RPMI8226 (cell line): ENCODE results near the gene CACNA1B.

Experiments
- DNase-seq: peaks from one replicate; pipeline ENCODE4 v3.0.0-alpha.2; 2015

CACNA1B gene

GRCh38 chr9:137969685-137970084, 92.1 kb downstream of the CACNA1B start:
- no peak for DNase-seq

- no peak for DNase-seq
Measured at GRCh38 chr9:137970098-137970497, 92.5 kb downstream of the CACNA1B start.

- no peak for DNase-seq
Measured at GRCh38 chr9:137970686-137971476, 93.3 kb downstream of the CACNA1B start.

- no peak for DNase-seq
Measured at GRCh38 chr9:137971477-137972138, 94.0 kb downstream of the CACNA1B start.

- no peak for DNase-seq
Measured at GRCh38 chr9:137972355-137972987, 94.9 kb downstream of the CACNA1B start.

GRCh38 chr9:137972988-137973470, 95.4 kb downstream of the CACNA1B start:
- no peak for DNase-seq

- no peak for DNase-seq
Measured at GRCh38 chr9:137973829-137974416, 96.3 kb downstream of the CACNA1B start.

- no peak for DNase-seq
Measured at GRCh38 chr9:137974746-137975526, 97.4 kb downstream of the CACNA1B start.

- DNase-seq, result no peak
Measured at GRCh38 chr9:137975527-137975913, 97.9 kb downstream of the CACNA1B start.

- no peak for DNase-seq
Measured at GRCh38 chr9:137975936-137976565, 98.5 kb downstream of the CACNA1B start.

- no peak for DNase-seq
Measured at GRCh38 chr9:137977571-137978261, 100.1 kb downstream of the CACNA1B start.

GRCh38 chr9:137978262-137978714, 100.7 kb downstream of the CACNA1B start:
- DNase-seq, result no peak

- no peak for DNase-seq
Measured at GRCh38 chr9:137982200-137982599, 104.6 kb downstream of the CACNA1B start.

GRCh38 chr9:137984005-137984404, 106.4 kb downstream of the CACNA1B start:
- no peak for DNase-seq

GRCh38 chr9:137984520-137985257, 107.1 kb downstream of the CACNA1B start:
- DNase-seq, result no peak

- DNase-seq, result no peak
Measured at GRCh38 chr9:137985637-137986071, 108.1 kb downstream of the CACNA1B start.

- DNase-seq, result no peak
Measured at GRCh38 chr9:137986268-137987099, 108.9 kb downstream of the CACNA1B start.

GRCh38 chr9:137987244-137988030, 109.9 kb downstream of the CACNA1B start:
- no peak for DNase-seq

- DNase-seq, result no peak
Measured at GRCh38 chr9:137988051-137988450, 110.5 kb downstream of the CACNA1B start.
